Measurements from ENCODE around the gene DAZAP2. TPM values are rescaled to one million over a fixed set of nuclear protein-coding genes. Genes with fewer than 3 reads are reported as not detected.

The DAZAP2 gene
- total RNA-seq, 1 experiment from 2014 or later, result 100 TPM

DNA sequence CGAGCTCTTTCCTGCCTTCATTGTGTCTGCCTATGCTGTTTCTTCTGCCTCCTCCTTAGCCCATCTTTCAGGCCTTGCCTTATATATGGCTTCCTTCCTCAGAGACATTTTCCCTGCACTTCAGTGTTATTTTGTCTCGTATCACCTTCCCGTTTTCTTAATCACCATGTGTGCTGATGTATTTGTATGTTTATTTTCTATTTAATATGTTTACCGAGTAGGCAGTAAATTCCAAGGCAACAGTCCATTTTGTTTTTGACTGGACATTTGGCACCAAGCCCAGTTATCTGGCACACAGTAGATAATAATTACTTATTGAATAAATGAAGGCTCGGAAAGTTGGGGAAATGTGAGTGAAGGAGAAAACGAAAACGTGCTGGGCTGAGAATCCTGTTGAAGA, 16.2 kb upstream of the DAZAP2 start:
- POLR2A ChIA-PET, result no interaction called here
- H3K4me1 Mint-ChIP-seq (ENCODE audit: low read depth, unreplicated experiment), result peaks cover 20% of the 10 kb centered on the region
- no peaks in the 10 kb centered on the region for H3K9me3 ChIP-seq
- H3K9me3 Mint-ChIP-seq (ENCODE audit: unreplicated experiment), result no peaks in the 10 kb centered on the region
- TF ChIP-seq CTCF (IDR thresholded peaks at IDR 0.05; ENCODE audit: insufficient read depth in 1 of 2, low read depth in 1 of 2, low read length in 1 of 2, severe bottlenecking in 1 of 2, unreplicated experiment in 1 of 2), result no peak
- no peaks in the 10 kb centered on the region for H3K36me3 ChIP-seq (ENCODE audit: control insufficient read depth, insufficient read depth, low read length)
- H3K27me3 Mint-ChIP-seq (ENCODE audit: insufficient read depth, unreplicated experiment), result no peaks in the 10 kb centered on the region
- no peaks in the 10 kb centered on the region for H3K27me3 ChIP-seq (replicated peaks; ENCODE audit: control insufficient read depth, insufficient read depth, low read length)
- CTCF ChIA-PET, result no interaction called here
- H3K27ac Mint-ChIP-seq (ENCODE audit: unreplicated experiment), result no peak overlapping the region
- peaks cover 9% of the 10 kb centered on the region for H3K36me3 Mint-ChIP-seq (ENCODE audit: insufficient read depth, unreplicated experiment)
- H3K4me3 ChIP-seq (ENCODE audit: low read depth, low read length), result no peak overlapping the region
- no peak overlapping the region for H3K4me3 Mint-ChIP-seq (ENCODE audit: unreplicated experiment)
- DNase-seq, result no peak
- peaks cover 6% of the 10 kb centered on the region; the same call in 1 of the 2 replicates for H3K4me1 ChIP-seq
- intact Hi-C loops (cut with micrococcal nuclease; ENCODE audit: unreplicated experiment), result no loop called here
- no TSS peak for BruUV-seq (replicated peaks)

DNA sequence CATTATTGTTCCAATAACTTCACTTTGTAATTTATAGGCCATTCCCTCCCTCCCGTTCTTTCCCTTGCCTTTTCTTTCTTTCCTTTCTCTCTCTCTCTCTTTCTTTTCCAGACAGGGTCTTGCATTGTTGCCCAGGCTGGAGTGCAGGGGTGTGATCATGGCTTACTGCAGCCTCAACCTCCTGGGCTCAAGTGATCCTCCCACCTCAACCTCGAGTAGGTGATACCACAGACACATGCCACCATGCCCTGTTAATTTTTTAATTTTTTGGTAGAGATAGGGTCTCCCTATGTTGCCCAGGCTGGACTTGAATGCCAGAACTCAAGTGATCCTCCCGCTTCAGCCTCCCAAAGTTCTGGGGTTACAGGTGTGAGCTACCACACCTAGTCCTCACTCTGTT, 14.0 kb upstream of the DAZAP2 start:
- intact Hi-C loops (cut with micrococcal nuclease; ENCODE audit: unreplicated experiment), result no loop called here
- H3K27me3 Mint-ChIP-seq (ENCODE audit: insufficient read depth, unreplicated experiment), result no peaks in the 10 kb centered on the region
- Histone ChIP-seq H3K4me1 (no peaks in the 10 kb centered on the region), H3K9me3 (no peaks in the 10 kb centered on the region), H3K27me3 (replicated peaks; ENCODE audit: control insufficient read depth, insufficient read depth, low read length) (no peaks in the 10 kb centered on the region), H3K4me3 (ENCODE audit: low read depth, low read length) (no peak overlapping the region), H3K36me3 (ENCODE audit: control insufficient read depth, insufficient read depth, low read length) (no peaks in the 10 kb centered on the region)
- TF ChIP-seq CTCF (IDR thresholded peaks at IDR 0.05; ENCODE audit: insufficient read depth in 1 of 2, low read depth in 1 of 2, low read length in 1 of 2, severe bottlenecking in 1 of 2, unreplicated experiment in 1 of 2), result no peak
- no peak for DNase-seq
- ChIA-PET POLR2A (no interaction called here), CTCF (no interaction called here)
- H3K4me1 Mint-ChIP-seq (ENCODE audit: low read depth, unreplicated experiment), result peaks cover 8% of the 10 kb centered on the region
- BruUV-seq (replicated peaks), result no TSS peak
- no peak overlapping the region for H3K27ac Mint-ChIP-seq (ENCODE audit: unreplicated experiment)
- H3K9me3 Mint-ChIP-seq (ENCODE audit: unreplicated experiment), result no peaks in the 10 kb centered on the region
- H3K4me3 Mint-ChIP-seq (ENCODE audit: unreplicated experiment), result no peak overlapping the region
- H3K36me3 Mint-ChIP-seq (ENCODE audit: insufficient read depth, unreplicated experiment), result peaks cover 9% of the 10 kb centered on the region

DNA sequence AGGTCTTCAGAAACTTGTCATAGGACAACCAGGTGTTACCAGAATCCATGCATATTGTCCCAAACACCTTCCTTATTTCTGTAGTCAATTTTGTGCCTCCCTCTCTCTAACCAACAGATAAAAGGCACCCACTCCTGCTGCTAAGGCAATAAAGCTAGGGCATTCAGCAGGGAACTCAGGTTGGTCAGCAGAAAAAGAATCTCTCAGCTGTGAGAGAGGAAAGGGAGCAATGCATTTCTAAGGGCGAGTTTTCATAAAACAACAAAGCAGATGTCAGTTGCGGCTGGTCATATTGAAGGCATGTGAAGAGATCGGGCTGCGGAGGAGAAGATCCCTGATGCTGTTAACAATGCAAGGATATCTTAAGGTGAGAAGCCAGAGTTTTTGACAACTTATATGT, 13.4 kb upstream of the DAZAP2 start:
- CTCF ChIA-PET, result no interaction called here
- no peaks in the 10 kb centered on the region for H3K27me3 Mint-ChIP-seq (ENCODE audit: insufficient read depth, unreplicated experiment)
- Histone ChIP-seq H3K4me3 (ENCODE audit: low read depth, low read length) (no peak overlapping the region), H3K36me3 (ENCODE audit: control insufficient read depth, insufficient read depth, low read length) (no peaks in the 10 kb centered on the region), H3K9me3 (no peaks in the 10 kb centered on the region), H3K27me3 (replicated peaks; ENCODE audit: control insufficient read depth, insufficient read depth, low read length) (no peaks in the 10 kb centered on the region), H3K4me1 (no peaks in the 10 kb centered on the region)
- H3K27ac Mint-ChIP-seq (ENCODE audit: unreplicated experiment), result no peak overlapping the region
- DNase-seq, result no peak
- H3K36me3 Mint-ChIP-seq (ENCODE audit: insufficient read depth, unreplicated experiment), result peaks cover 9% of the 10 kb centered on the region
- no TSS peak for BruUV-seq (replicated peaks)
- no peaks in the 10 kb centered on the region for H3K9me3 Mint-ChIP-seq (ENCODE audit: unreplicated experiment)
- peaks cover 7% of the 10 kb centered on the region for H3K4me1 Mint-ChIP-seq (ENCODE audit: low read depth, unreplicated experiment)
- no peak overlapping the region for H3K4me3 Mint-ChIP-seq (ENCODE audit: unreplicated experiment)
- TF ChIP-seq CTCF (IDR thresholded peaks at IDR 0.05; ENCODE audit: insufficient read depth in 1 of 2, low read depth in 1 of 2, low read length in 1 of 2, severe bottlenecking in 1 of 2, unreplicated experiment in 1 of 2), result no peak
- POLR2A ChIA-PET, result no interaction called here
- intact Hi-C loops (cut with micrococcal nuclease; ENCODE audit: unreplicated experiment), result no loop called here

Measured in Caco-2 (cell line).